HG03520 (cell line): ENCODE data around the gene AFF1.
"Not testable (repeated sequence)": the region's sequence is repeated elsewhere in the genome, so short reads cannot be mapped to it uniquely, and the experiment has no call there.

Experiments
- ATAC-seq: cut with Tn5 transposase; IDR thresholded peaks from one replicate; pipeline ENCODE4 v1.9.1; 2021; ENCODE audit warnings: mild to moderate bottlenecking, moderate library complexity; ENCODE audit not compliant: unreplicated experiment

Gene AFF1

GRCh38 chr4:87052615-87053014 is 117.8 kb downstream of the AFF1 start:
- ATAC-seq = no peak

DNA sequence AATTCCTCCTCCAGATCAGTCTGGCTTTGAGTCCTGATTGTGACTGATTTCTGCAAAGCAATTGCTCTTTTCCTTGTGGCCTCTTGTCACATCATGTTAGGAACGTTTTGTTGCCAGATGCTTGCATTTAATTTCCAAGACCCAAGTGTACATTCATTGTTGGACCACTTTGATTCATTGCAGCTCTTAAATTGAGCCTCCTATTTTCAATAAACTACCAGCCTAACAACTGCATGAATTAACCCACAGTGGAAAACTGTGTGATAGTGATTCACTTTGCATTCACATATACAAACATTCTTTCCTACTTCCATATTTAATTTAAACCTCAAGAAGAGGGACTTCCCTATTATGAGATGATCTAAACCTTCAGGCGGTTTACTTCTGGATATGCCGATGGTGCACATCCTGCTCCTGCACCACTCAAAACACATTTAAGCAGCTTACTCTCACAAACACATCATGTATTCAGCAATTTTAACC is 118.4 kb downstream of the AFF1 start:
- ATAC-seq = no peak

GRCh38 chr4:87053802-87054767 is 119.3 kb downstream of the AFF1 start:
- ATAC-seq = no peak

DNA sequence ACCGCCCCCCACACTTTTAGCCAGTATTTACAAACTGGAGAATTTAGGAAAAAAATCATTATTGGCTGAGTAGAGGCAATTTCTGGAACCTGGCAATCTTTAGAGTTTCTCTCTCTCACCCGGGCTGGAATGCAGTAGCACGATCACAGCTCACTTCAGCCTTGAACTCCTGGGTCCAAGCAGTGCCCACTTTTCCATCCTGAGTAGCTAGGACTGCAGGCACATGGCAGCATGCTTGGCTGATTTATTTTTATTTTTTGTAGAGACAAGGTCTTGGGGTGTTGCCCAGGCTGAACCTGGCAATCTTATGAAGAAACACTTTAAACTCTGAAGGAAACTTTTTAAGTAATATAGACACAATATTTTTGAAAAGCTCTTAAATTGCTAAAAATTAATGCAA is 120.1 kb downstream of the AFF1 start:
- no peak for ATAC-seq

- no peak for ATAC-seq
Measured at GRCh38 chr4:87055311-87055710, 120.5 kb downstream of the AFF1 start.

- ATAC-seq = no peak
Measured at GRCh38 chr4:87056881-87057280, 122.1 kb downstream of the AFF1 start.

GRCh38 chr4:87057835-87058355 is 123.1 kb downstream of the AFF1 start:
- no peak for ATAC-seq

DNA sequence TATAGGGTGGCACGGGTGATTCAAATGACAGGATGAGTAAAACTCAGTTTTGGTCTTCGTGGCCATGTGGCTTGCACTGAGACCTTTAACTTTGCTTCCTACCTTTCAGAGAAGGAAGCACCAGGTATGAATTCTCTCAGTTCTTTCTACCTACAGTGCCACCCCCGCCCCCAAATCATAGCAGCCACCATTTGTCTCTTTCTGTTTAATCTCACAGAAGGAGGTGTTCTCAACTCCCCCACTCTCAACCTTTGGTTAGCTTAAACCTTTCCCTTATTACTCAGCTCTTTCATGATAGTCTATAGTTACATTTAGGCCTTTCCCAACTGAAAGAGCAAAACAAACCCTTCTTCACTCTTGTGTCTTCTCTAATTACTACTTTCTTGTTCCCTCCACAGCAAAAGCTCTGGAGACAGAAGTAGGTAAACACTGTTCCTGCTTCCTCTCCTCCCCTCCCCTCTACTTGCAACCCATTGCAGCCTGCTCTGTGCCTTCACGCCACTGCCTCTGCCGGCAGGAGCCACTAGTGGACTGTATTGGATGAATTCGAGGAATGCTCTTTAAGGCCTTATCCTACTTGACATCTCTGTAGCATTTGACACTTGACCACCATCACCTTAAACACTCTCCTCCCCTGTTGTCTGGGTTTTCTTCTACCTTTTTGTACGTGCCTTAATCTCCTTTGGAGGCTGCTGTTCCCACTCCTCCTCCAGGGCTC is 123.7 kb downstream of the AFF1 start:
- no peak for ATAC-seq

DNA sequence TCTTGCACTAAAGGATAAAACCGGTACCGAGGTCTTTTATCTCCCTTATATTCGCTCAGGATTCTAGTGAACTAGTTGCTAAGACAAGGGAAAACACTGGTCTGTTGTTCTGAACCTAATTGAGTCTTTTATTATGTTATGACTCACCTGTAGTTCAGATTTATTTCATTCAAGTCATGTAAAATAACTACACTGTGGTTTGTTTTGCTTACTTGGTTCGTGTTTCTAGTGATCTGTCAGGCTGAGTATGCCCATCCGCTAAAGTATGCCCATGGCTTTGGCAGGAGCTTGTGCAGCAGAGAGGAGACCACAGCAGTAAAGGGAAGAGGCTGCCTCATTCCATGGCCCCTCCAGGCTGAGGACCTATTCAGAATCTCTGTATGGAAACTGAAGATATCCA is 126.1 kb downstream of the AFF1 start:
- no peak for ATAC-seq

DNA sequence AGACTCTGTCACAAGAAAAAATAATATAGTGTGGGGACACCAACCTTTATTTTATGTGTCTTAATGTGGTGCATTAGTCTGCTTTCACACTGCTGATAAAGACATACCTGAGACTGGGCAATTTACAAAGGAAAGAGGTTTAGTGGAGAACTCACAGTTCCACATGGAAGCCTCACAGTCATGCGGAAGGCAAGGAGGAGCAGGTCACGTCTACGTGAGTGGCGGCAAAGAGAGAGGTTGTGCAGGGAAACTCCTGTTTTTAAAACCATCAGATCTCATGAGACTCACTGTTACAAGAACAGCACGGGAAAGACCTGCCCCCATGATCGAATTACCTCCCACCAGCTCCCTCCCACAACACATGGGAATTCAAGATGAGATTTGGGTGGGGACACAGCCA is 130.2 kb downstream of the AFF1 start:
- ATAC-seq = no peak

GRCh38 chr4:87066403-87067123 is 131.8 kb downstream of the AFF1 start:
- no peak for ATAC-seq

DNA sequence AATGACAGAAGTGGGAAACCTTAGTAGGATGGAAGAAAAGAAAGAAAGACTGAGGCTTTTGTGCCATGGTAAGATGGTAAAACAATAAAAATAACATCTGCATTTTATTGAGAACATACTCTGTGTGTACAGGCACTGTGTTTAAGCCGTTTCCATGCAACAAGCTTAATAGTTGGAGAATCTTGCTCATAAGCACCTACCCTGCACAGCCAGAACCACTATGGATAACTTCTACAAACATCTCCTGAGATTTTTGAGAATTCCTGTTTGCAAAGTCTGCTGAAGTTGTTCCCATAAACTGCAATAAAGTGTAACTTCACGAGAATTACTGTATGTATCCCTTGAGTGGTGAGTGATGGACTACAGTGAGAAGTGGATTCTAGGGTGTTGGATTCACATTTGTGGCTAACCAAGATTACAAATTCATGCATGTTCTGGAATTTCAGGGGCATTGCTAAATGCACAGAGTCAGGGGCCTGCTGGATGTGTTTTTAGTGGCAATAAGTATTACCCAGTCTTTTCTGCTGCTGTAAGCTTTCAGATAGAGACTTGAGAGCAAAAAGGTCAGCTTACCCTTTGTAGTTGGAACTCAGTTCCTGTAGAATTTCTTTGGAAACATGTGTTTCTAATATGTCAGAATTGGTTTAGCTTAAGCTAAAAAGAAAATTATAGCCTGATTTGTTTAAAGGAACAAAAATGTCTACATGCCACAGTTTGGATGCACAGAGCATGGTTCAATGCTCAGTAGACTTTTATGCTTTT is 132.5 kb downstream of the AFF1 start:
- ATAC-seq = no peak

GRCh38 chr4:87068583-87069021 is 133.8 kb downstream of the AFF1 start:
- no peak for ATAC-seq

GRCh38 chr4:87069037-87069742 is 134.4 kb downstream of the AFF1 start:
- ATAC-seq = no peak

GRCh38 chr4:87071401-87071800 is 136.6 kb downstream of the AFF1 start:
- no peak for ATAC-seq

GRCh38 chr4:87072545-87072944 is 137.7 kb downstream of the AFF1 start:
- ATAC-seq = not testable (repeated sequence)

GRCh38 chr4:87073199-87074120 is 138.6 kb downstream of the AFF1 start:
- ATAC-seq = peak; percentile 94

GRCh38 chr4:87074121-87074488 is 139.3 kb downstream of the AFF1 start:
- ATAC-seq = peak; percentile 29

DNA sequence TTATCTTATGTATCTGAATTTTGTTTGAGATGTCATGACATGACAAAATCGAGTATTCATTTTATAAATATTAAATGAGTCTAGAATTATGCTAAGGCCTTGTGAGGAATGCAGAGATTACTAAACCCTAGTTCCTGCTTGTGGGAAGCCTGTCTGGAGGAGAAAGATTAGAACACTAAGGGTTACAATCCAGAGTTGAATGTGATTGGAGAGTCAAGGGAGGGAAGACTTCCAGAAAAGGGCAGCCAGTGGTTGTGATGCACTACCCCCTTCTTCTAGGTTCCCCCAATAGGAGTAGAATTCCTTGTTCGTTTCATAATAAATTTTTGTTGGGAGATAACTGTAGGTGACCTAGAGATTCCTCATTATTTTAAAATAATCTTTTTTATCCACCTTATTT is 141.1 kb downstream of the AFF1 start:
- no peak for ATAC-seq
